ENCODE results near the gene GABRR2. TPM values are rescaled to one million over a fixed set of nuclear protein-coding genes. Genes with fewer than 3 reads are reported as not detected.

The GABRR2 gene
- total and polyA plus RNA-seq, 4 donors: 0.10 to 1.7 (median 0.35) TPM

- no peak overlapping the region for H3K27ac ChIP-seq (ENCODE audit: low read depth in 1 of 2, low read length in 2 of 2)
Observed at GRCh38 chr6:89286516-89286915, 28.6 kb downstream of the GABRR2 start.

DNA sequence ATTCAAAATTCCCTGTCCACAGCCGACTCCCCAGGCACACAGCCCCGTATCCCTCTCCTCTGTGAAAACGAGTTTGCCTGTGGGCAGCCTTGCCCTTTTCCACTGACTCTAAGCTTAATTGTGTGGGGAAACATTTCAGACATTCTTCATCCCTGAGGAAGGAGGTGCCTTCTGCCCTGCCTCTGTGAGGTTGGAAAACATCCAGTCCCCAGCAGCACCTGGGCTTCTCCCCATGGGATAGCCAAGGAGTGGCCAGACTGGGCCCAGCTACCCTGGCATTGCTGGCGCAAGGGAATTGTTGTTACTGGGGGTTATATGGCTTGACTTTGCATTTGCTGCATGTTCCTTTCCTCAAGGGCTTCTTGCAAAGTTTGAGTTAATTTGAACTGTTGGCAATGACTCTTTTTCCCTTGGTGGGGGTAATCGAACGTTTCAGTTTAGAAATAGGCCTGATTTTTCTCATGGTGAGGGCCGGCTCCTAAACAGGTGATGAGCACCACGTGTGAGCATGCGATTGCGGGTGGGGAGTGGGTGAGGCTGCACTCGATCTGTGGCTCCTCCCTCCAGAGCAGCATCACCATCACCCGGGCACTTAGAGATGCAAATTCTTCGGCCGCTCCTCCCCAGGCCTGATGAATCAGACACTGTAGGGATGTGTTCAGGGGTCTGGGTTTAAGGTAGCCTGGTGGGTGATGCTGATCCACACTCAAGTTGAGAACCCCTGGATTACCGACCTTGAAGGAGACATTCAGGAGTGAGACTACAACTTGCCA, 29.9 kb downstream of the GABRR2 start:
- Histone ChIP-seq H3K9me3 (ENCODE audit: control insufficient read depth in 4 of 4, low read length in 3 of 4) (no peaks in the 10 kb centered on the region), H3K27ac (ENCODE audit: low read depth in 1 of 2, low read length in 2 of 2) (no peak overlapping the region), H3K4me3 (ENCODE audit: low read depth in 1 of 3, low read length in 3 of 3) (no peak overlapping the region), H3K27me3 (ENCODE audit: control insufficient read depth in 4 of 4, insufficient read depth in 4 of 4, low read length in 3 of 4) (no peaks in the 10 kb centered on the region), H3K4me1 (ENCODE audit: control insufficient read depth in 4 of 4, insufficient read depth in 4 of 4, low read length in 3 of 4) (no peaks in the 10 kb centered on the region), H3K9ac (ENCODE audit: low read depth in 1 of 2, low read length in 2 of 2) (no peak overlapping the region), H3K36me3 (ENCODE audit: control insufficient read depth in 4 of 4, insufficient read depth in 3 of 4, low read depth in 1 of 4, low read length in 3 of 4) (no peaks in the 10 kb centered on the region)
- 89% methylated on average over 15 of the region's 15 CpGs for WGBS
- TF ChIP-seq REST (IDR thresholded peaks at IDR 0.05): no peak
- no peak for TF ChIP-seq EGR1 (IDR thresholded peaks at IDR 0.05; ENCODE audit: low read depth in 2 of 2)
- no peak for DNase-seq (ENCODE audit: low spot score)

More at GRCh38 chr6:89286516-89286915, 28.6 kb downstream of the GABRR2 start:
- 79% methylated on average over 6 of the region's 6 CpGs for WGBS
- no peak for DNase-seq (ENCODE audit: low spot score)
- H3K4me1 ChIP-seq (ENCODE audit: control insufficient read depth in 4 of 4, insufficient read depth in 4 of 4, low read length in 3 of 4): no peaks in the 10 kb centered on the region
- H3K4me3 ChIP-seq (ENCODE audit: low read depth in 1 of 3, low read length in 3 of 3): no peak overlapping the region
- no peaks in the 10 kb centered on the region for H3K9me3 ChIP-seq (ENCODE audit: control insufficient read depth in 4 of 4, low read length in 3 of 4)
- H3K36me3 ChIP-seq (ENCODE audit: control insufficient read depth in 4 of 4, insufficient read depth in 3 of 4, low read depth in 1 of 4, low read length in 3 of 4): no peaks in the 10 kb centered on the region
- no peak overlapping the region for H3K9ac ChIP-seq (ENCODE audit: low read depth in 1 of 2, low read length in 2 of 2)
- H3K27me3 ChIP-seq (ENCODE audit: control insufficient read depth in 4 of 4, insufficient read depth in 4 of 4, low read length in 3 of 4): no peaks in the 10 kb centered on the region
- TF ChIP-seq NR2F2 (IDR thresholded peaks at IDR 0.05): no peak
- no peak for TF ChIP-seq JUND (IDR thresholded peaks at IDR 0.05)
- TF ChIP-seq FOXA2 (IDR thresholded peaks at IDR 0.05): no peak
- TF ChIP-seq EGR1 (IDR thresholded peaks at IDR 0.05; ENCODE audit: low read depth in 2 of 2): no peak
- no peak for TF ChIP-seq RXRA (IDR thresholded peaks at IDR 0.05)
- no peak for TF ChIP-seq ATF3 (IDR thresholded peaks at IDR 0.05)
- no peak for TF ChIP-seq FOXA1 (IDR thresholded peaks at IDR 0.05)

GRCh38 chr6:89284081-89284480, 31.0 kb downstream of the GABRR2 start:
- Histone ChIP-seq H3K4me3 (ENCODE audit: low read depth in 1 of 3, low read length in 3 of 3) (no peak overlapping the region), H3K27ac (ENCODE audit: low read depth in 1 of 2, low read length in 2 of 2) (no peak overlapping the region), H3K4me1 (ENCODE audit: control insufficient read depth in 4 of 4, insufficient read depth in 4 of 4, low read length in 3 of 4) (no peaks in the 10 kb centered on the region), H3K27me3 (ENCODE audit: control insufficient read depth in 4 of 4, insufficient read depth in 4 of 4, low read length in 3 of 4) (no peaks in the 10 kb centered on the region), H3K9me3 (ENCODE audit: control insufficient read depth in 4 of 4, low read length in 3 of 4) (no peaks in the 10 kb centered on the region), H3K36me3 (ENCODE audit: control insufficient read depth in 4 of 4, insufficient read depth in 3 of 4, low read depth in 1 of 4, low read length in 3 of 4) (no peaks in the 10 kb centered on the region), H3K9ac (ENCODE audit: low read depth in 1 of 2, low read length in 2 of 2) (no peak overlapping the region)
- TF ChIP-seq HNF4G (IDR thresholded peaks at IDR 0.05): no peak
- no peak for TF ChIP-seq SP1 (IDR thresholded peaks at IDR 0.05)
- TF ChIP-seq EGR1 (IDR thresholded peaks at IDR 0.05; ENCODE audit: low read depth in 2 of 2): no peak
- WGBS: 88% methylated on average over 3 of the region's 3 CpGs
- no peak for DNase-seq (ENCODE audit: low spot score)
